GM18873 (cell line): ENCODE measurements around the gene GCLC.

Experiments used
- ATAC-seq: cut with Tn5 transposase; IDR thresholded peaks from one replicate; pipeline ENCODE4 v1.9.1; 2021; ENCODE audit warnings: mild to moderate bottlenecking, moderate library complexity, moderate number of reproducible peaks; ENCODE audit not compliant: unreplicated experiment, low FRiP score

Gene GCLC

GRCh38 chr6:53527249-53527765 is 17.6 kb downstream of the GCLC start:
- no peak for ATAC-seq

- ATAC-seq, result no peak
These were observed 18.9 kb downstream of the GCLC start for GRCh38 chr6:53526000-53526399.

DNA sequence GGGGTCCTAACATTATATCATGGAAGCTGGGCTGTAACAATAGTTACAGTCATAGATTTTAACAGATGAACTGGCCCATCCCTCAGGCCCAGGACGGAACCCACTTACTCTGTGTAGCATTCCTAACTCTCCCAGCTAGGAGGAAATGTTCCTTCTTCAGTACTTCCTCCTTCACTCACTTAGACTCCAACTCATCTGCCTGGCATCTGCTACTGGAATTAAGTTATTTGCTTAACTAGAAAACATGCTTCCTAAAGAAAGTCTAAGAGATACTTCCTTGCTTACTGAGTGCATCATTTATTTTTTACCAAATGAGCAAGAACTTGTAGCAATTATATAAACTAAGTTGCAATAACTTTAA is 20.5 kb downstream of the GCLC start:
- ATAC-seq, result no peak

GRCh38 chr6:53523511-53524454 is 21.1 kb downstream of the GCLC start:
- no peak for ATAC-seq

DNA sequence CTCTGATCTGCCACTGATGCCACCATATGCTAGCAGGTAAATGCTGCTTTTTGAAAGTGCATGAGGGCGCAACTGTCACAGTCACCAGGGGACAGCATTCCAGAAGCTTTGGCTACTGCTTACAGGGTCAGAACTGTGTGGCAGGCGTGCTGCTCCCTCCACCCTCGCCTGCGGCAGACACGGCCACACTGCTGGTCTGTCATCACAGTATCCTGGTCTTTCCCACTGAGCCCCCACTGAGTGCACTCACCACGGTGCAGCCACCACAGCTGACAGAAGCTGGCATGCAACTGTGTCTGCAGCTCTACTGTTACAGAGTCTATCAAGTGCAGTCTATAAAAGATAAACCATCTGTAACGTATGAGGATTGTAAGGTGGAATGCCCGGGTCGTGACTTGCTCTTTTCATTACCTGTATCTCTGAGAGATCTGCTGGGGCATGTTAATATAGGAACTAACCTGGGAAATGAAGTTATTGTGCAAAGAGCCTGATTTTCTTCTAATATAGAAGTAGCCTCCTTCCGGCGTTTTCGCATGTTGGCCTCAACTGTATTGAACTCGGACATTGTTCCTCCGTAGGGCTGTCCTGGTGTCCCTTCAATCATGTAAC is 24.5 kb downstream of the GCLC start:
- ATAC-seq, result no peak

GRCh38 chr6:53518862-53519261 is 26.0 kb downstream of the GCLC start:
- no peak for ATAC-seq

- ATAC-seq, result no peak
These were observed 27.9 kb downstream of the GCLC start for GRCh38 chr6:53517021-53517420.

GRCh38 chr6:53514677-53515076 is 30.2 kb downstream of the GCLC start:
- ATAC-seq, result no peak

GRCh38 chr6:53513519-53513966 is 31.4 kb downstream of the GCLC start:
- ATAC-seq, result no peak

DNA sequence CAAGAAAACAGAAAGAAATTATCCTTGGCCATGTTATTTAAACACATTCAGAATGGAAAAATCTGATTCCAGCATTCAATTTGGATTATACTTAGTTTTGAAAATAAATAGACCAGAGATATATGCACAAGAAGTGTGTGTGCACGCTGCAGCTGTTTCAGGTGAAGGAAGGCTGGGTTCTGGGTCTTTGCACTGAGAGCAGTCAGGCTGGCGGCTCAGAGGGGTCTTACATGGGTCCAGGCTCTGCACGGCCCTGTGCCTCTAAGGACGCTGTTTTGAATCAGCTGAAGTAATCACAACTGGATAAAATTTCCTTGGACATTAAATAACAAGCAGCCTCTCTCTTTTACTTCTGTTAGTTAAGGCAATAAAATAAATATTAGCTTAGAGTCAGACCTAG is 31.8 kb downstream of the GCLC start:
- ATAC-seq, result no peak

DNA sequence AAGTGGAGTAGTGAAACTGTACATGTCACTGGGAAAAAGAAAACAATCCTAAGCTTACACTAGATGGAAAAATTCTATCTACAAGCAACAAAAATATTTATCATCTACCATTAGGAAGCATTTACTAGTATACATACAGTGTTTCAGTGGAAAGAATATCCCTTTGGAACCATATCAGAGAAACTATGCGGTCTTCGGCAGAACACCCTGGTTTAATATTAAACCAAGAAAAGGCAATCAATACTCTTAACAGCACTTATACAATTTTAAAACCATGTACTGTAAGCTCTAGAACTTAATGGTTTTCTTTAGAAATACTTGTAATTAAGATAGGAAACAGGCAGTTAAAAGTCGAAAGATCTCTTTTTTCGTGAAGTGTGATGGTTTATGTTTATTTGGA is 32.3 kb downstream of the GCLC start:
- no peak for ATAC-seq

- ATAC-seq, result no peak
These were observed 34.2 kb downstream of the GCLC start for GRCh38 chr6:53510746-53511145.

GRCh38 chr6:53506872-53507271 is 38.0 kb downstream of the GCLC start:
- no peak for ATAC-seq

GRCh38 chr6:53504512-53504911 is 40.4 kb downstream of the GCLC start:
- no peak for ATAC-seq

DNA sequence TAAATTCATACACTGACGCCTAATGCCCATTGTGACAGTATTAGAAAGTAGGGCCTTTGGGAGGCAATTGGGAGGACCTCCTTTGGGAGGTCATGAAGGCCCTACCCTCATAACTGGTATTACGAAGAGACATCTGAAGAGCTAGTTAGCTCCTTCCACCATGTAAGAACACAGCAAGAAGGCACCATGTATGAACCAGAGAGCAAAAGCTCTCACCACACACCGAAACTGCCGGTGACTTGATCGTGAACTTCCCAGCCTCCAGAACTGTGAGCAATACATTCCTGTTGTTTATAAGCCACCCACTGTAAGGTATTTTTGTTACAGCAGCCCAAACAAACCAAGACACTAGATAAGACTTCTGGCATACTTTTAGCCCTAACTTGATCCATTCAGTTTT is 41.8 kb downstream of the GCLC start:
- no peak for ATAC-seq

DNA sequence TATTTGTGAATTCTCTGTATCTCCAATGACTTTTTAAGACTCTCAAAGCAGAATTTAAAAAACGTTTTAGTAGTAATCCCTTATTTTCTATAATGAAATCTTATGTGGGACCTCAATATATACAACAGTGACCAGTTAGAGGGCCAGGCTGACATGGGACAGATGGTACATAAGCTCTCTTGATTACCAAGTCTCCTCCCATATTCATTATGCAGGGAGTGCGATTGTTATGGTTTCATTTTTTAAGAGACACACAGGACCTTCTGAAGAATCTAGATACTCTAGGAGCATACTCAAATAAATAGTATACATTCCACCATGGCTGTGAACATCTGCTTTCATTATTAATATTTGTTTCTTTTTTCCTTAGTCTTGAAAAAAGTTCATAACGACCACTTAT is 43.5 kb downstream of the GCLC start:
- no peak for ATAC-seq

DNA sequence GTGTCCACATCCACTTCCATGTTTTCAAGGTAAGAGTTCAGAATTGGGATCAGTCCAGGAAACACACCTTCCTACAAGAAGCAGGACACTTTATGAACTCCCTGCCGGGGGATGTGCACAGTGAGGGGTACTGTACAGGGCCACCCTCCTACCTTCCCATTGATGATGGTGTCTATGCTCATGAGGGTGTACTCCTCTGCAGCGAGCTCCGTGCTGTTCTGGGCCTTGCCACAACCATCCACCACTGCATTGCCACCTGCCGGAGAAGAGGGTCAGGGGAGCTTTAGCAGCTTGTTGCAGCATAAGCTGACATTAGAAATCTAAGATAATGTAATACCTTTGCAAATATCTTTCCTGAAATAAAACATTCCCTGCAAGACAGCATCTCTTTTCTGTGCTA is 44.8 kb downstream of the GCLC start:
- ATAC-seq, result no peak

DNA sequence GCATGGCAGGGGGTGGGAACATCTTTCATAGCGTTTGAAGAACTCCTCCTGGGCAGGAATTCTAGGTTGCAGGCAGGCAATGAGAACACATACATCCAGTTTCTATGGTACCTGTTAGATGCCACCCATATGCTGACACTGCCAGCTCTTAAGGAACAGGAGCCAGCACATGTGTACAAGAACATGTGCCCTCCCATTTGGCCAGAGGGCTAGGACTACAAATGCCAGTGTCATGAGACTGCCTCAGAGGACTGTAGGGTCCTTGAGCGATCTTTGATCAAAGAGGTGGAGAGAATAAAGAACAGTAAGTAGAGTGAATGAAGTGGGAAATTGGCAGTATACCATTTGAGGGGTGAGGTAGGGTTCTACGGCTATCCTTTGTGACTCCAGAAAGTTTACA is 45.8 kb downstream of the GCLC start:
- ATAC-seq, result no peak

GRCh38 chr6:53498649-53499048 is 46.3 kb downstream of the GCLC start:
- ATAC-seq, result no peak

GRCh38 chr6:53497905-53498304 is 47.0 kb downstream of the GCLC start:
- ATAC-seq, result no peak

GRCh38 chr6:53496797-53497375 is 48.0 kb downstream of the GCLC start:
- no peak for ATAC-seq
